ENCODE measurements around the gene POM121L12. TPM values are rescaled to one million over a fixed set of nuclear protein-coding genes. Genes with fewer than 3 reads are reported as not detected.

POM121L12 gene
- total and polyA plus RNA-seq, 3 donors from 2014 or later: 6.5 to 23.3 (median 7.0) TPM

DNA sequence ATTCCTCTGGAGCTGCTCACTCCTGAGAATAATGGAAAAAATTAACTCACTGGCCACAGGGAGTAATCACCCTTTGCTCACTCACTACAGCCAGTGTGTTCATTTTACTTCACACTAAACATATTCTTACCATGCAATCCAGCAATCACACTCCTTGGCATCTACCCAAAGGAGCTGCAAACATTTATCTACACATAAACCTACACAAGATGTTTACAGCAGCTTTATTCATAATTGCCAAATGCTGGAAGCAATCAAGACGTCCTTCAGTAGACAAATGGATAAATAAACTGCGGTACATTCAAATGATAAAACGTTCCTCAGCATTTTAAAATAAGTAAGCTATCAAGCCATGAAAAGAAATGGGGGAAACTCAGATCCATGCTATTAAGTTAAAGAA, 34.2 kb upstream of the POM121L12 start:
- H3K27ac ChIP-seq: no peak overlapping the region
- H3K9me3 ChIP-seq: no peaks in the 10 kb centered on the region
- intact Hi-C loops (cut with DNase I; ENCODE audit: low total_unique reads): no loop called here
- H3K36me3 ChIP-seq (ENCODE audit: low read depth, missing control alignments): no peaks in the 10 kb centered on the region
- no peaks in the 10 kb centered on the region for H3K27me3 ChIP-seq
- TF ChIP-seq, protein P1, sequence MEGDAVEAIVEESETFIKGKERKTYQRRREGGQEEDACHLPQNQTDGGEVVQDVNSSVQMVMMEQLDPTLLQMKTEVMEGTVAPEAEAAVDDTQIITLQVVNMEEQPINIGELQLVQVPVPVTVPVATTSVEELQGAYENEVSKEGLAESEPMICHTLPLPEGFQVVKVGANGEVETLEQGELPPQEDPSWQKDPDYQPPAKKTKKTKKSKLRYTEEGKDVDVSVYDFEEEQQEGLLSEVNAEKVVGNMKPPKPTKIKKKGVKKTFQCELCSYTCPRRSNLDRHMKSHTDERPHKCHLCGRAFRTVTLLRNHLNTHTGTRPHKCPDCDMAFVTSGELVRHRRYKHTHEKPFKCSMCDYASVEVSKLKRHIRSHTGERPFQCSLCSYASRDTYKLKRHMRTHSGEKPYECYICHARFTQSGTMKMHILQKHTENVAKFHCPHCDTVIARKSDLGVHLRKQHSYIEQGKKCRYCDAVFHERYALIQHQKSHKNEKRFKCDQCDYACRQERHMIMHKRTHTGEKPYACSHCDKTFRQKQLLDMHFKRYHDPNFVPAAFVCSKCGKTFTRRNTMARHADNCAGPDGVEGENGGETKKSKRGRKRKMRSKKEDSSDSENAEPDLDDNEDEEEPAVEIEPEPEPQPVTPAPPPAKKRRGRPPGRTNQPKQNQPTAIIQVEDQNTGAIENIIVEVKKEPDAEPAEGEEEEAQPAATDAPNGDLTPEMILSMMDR (IDR thresholded peaks at IDR 0.05): no peak
- TF ChIP-seq POLR2A (IDR thresholded peaks at IDR 0.05): no peak
- WGBS, 2 donors: 31 to 44% methylated on average over 3 of the region's 3 CpGs
- no peaks in the 10 kb centered on the region for H3K4me1 ChIP-seq
- no peak for DNase-seq
- H3K4me3 ChIP-seq: no peak overlapping the region

DNA sequence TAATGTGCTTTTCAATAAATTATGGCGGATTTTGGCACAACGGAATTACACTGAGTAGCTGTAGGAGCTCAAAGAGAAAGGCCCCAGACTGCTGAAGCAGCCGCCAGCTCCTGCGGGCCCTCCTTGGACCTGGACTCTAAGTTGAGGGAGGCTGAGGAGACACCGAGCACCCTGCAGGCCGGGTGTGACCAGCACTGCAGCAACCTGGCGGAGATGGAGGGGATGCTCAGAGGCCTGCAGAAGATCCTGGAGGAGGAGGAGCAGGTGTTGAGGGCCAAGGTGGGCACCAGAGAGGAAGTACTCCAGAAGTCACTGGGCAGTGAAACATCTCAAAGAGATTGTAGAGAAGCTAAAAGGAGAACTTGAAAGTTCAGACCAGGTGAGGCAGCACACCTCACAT, 33.0 kb upstream of the POM121L12 start:
- TF ChIP-seq, protein P1 (IDR thresholded peaks at IDR 0.05): no peak
- no peak for TF ChIP-seq POLR2A (IDR thresholded peaks at IDR 0.05)
- Histone ChIP-seq H3K36me3 (ENCODE audit: low read depth, missing control alignments) (no peaks in the 10 kb centered on the region), H3K27ac (no peak overlapping the region), H3K4me1 (no peaks in the 10 kb centered on the region), H3K4me3 (no peak overlapping the region), H3K27me3 (no peaks in the 10 kb centered on the region), H3K9me3 (no peaks in the 10 kb centered on the region)
- intact Hi-C loops (cut with DNase I; ENCODE audit: low total_unique reads): no loop called here
- 76 to 83% methylated on average over 7 of the region's 7 CpGs for WGBS, 2 donors
- DNase-seq: no peak

DNA sequence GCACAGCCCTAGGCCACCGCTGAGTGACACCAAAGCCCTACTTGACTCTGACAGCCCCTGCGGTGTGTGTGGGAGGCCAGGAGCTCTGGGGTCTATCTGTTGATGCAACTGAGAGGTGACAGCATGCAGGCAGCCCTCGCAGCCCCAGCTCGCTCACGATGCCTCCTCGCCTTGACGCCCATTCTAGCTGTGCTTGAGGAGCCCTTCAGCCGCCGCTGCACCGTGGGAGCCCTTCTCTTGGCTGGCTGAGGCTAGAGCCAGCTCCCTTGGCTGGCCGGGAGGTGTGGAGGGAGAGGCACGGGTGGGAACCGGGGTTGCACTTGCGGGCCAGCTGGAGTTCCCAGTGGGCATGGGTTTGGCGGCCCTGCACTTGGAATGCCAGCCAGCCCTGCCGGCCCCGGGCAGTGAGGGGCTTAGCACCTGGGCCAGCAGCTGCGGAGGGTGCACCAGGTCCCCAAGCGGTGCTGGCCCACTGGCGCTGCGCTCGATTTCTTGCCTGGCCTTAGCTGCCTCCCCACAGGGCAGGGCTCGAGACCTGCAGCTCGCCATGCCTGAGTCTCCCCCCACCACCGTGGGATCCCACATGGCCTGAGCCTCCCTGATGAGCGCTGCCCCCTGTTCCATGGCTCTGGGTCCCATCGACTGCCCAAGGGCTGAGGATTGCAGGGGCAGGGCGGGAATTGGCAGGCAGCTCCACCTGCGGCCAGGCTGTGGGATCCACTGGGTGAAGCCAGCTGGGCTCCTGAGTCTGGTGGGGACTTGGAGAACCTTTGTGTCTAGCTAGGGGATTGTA, 31.6 kb upstream of the POM121L12 start:
- no peaks in the 10 kb centered on the region for H3K27me3 ChIP-seq
- intact Hi-C loops (cut with DNase I; ENCODE audit: low total_unique reads): no loop called here

DNA sequence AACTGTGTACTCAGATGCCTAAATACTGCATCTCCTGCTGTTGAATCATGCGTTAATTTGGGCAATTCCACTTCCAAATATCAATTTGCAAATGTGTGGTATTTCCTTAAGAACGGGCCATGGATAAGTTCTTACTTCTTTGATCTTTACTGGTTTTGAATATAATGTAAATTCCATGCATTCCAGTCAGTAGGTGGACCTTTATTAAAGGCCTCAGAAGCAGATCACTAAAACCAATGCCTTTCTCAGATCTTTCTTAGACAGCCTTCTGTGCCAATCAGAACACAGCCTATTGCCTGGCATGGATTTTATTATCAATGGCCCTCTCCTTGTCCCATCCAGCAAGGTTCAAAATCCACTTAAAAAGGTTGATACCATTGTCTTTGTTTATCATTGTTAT, 21.5 kb upstream of the POM121L12 start:
- DNase-seq: no peak
- TF ChIP-seq, protein P1 (IDR thresholded peaks at IDR 0.05): no peak
- no peak for TF ChIP-seq POLR2A (IDR thresholded peaks at IDR 0.05)
- H3K36me3 ChIP-seq (ENCODE audit: low read depth, missing control alignments): no peaks in the 10 kb centered on the region
- WGBS, 2 donors: 57 to 58% methylated on average over 2 of the region's 2 CpGs
- no peak overlapping the region for H3K4me3 ChIP-seq
- intact Hi-C loops (cut with DNase I; ENCODE audit: low total_unique reads): no loop called here
- no peaks in the 10 kb centered on the region for H3K27me3 ChIP-seq
- no peaks in the 10 kb centered on the region for H3K9me3 ChIP-seq
- no peak overlapping the region for H3K27ac ChIP-seq
- H3K4me1 ChIP-seq: no peaks in the 10 kb centered on the region

More for the DNA sequence above, 31.6 kb upstream of the POM121L12 start:
- no peaks in the 10 kb centered on the region for H3K4me1 ChIP-seq
- no peak for DNase-seq
- 88 to 89% methylated on average over 7 to 28 of the region's 29 CpGs for WGBS, 2 donors
- no peaks in the 10 kb centered on the region for H3K9me3 ChIP-seq
- H3K4me3 ChIP-seq: no peak overlapping the region
- TF ChIP-seq, protein P1 (IDR thresholded peaks at IDR 0.05): no peak
- no peak for TF ChIP-seq POLR2A (IDR thresholded peaks at IDR 0.05)
- H3K36me3 ChIP-seq (ENCODE audit: low read depth, missing control alignments): no peaks in the 10 kb centered on the region
- H3K27ac ChIP-seq: no peak overlapping the region

DNA sequence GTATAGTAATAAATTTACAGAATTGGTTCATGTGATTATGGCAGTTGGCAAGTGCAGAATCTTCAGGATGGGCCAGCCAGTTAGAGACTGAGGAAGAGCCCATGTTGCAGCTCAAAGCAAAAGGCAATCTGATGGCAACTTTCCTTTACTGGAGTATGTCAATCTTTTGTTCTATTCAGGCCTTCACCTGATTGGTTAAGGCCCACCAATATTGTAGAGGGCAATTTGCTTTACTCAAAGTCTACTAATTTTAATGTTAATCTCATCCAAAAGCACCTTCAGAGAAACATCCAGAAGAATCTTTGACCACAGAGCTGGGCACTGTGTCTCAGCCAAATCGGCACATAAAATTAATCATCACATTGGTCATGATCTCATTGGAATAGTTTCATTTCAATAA, 20.0 kb upstream of the POM121L12 start:
- no peak for TF ChIP-seq POLR2A (IDR thresholded peaks at IDR 0.05)
- TF ChIP-seq, protein P1 (IDR thresholded peaks at IDR 0.05): no peak
- WGBS, 2 donors: 95 to 100% methylated on average over 1 of the region's 1 CpG
- Histone ChIP-seq H3K4me1 (no peaks in the 10 kb centered on the region), H3K36me3 (ENCODE audit: low read depth, missing control alignments) (no peaks in the 10 kb centered on the region), H3K4me3 (no peak overlapping the region), H3K27me3 (no peaks in the 10 kb centered on the region), H3K9me3 (no peaks in the 10 kb centered on the region), H3K27ac (no peak overlapping the region)
- no peak for DNase-seq
- intact Hi-C loops (cut with DNase I; ENCODE audit: low total_unique reads): no loop called here
